ENCODE measurements around the gene ASB10.

The ASB10 gene

GRCh38 chr7:151178236-151178635 is 8.8 kb downstream of the ASB10 start:
- no peak overlapping the region for H3K9ac ChIP-seq (ENCODE audit: low read depth, low read length)
- H3K27ac ChIP-seq (ENCODE audit: low read length): no peak overlapping the region
- no peak overlapping the region for H3K4me2 ChIP-seq (ENCODE audit: insufficient read depth, low read length)
- no peak overlapping the region for H3K4me3 ChIP-seq (ENCODE audit: low read depth in 1 of 2, low read length in 2 of 2)
- H3K79me2 ChIP-seq (ENCODE audit: insufficient read depth, low read length): no peaks in the 10 kb centered on the region
- 0 out of 2 replicates have a peak, but pooled peaks cover 6% of the 10 kb centered on the region for H4K20me1 ChIP-seq (ENCODE audit: insufficient read depth, low read length)
- H2AFZ ChIP-seq (ENCODE audit: low read depth, low read length): no peak overlapping the region
- no peaks in the 10 kb centered on the region for H3K36me3 ChIP-seq (ENCODE audit: insufficient read depth, low read length)
- no peaks in the 10 kb centered on the region for H3K9me3 ChIP-seq (ENCODE audit: insufficient read depth, low read length, severe bottlenecking)
- DNase-seq (no peak), ATAC-seq (ENCODE audit: insufficient read depth, low read depth) (no peak)
- H3K4me1 ChIP-seq (ENCODE audit: insufficient read depth, low read length): no peaks in the 10 kb centered on the region
- TF ChIP-seq EZH2 (IDR thresholded peaks at IDR 0.05; ENCODE audit: borderline replicate concordance, low read depth, low read length, severe bottlenecking) (no peak), CTCF (IDR thresholded peaks at IDR 0.05; ENCODE audit: borderline replicate concordance, extremely low read depth, low read length, poor library complexity, severe bottlenecking) (no peak)
- peaks cover 16% of the 10 kb centered on the region for H3K27me3 ChIP-seq (ENCODE audit: insufficient read depth, low read length, poor library complexity)

DNA sequence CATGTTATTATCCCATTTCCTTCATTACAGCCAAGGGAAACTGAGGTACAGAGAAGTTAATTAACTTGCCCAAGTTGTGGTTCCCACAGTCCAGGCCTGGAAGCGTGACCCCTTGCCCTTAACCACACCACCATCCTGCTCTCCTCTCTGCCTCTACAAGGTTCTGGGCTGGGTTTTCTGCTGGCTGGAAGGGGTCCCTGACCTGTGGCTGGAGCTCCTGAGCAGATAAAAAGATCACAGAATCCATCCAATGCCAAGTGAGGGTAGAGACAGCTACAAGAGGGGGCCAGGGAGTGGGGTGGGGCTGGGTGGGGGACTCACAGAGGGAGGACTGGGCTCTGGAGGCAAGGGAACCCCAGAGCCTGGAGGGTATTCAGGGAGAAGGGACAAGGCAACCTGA is 9.7 kb downstream of the ASB10 start:
- Histone ChIP-seq H4K20me1 (ENCODE audit: insufficient read depth, low read length) (0 out of 2 replicates have a peak, but pooled peaks cover 6% of the 10 kb centered on the region), H2AFZ (ENCODE audit: low read depth, low read length) (no peak overlapping the region), H3K4me2 (ENCODE audit: insufficient read depth, low read length) (no peak overlapping the region), H3K9ac (ENCODE audit: low read depth, low read length) (no peak overlapping the region), H3K36me3 (ENCODE audit: insufficient read depth, low read length) (no peaks in the 10 kb centered on the region), H3K4me3 (ENCODE audit: low read depth in 1 of 2, low read length in 2 of 2) (no peak overlapping the region), H3K27me3 (ENCODE audit: insufficient read depth, low read length, poor library complexity) (peaks cover 16% of the 10 kb centered on the region), H3K9me3 (ENCODE audit: insufficient read depth, low read length, severe bottlenecking) (no peaks in the 10 kb centered on the region), H3K79me2 (ENCODE audit: insufficient read depth, low read length) (no peaks in the 10 kb centered on the region), H3K4me1 (ENCODE audit: insufficient read depth, low read length) (no peaks in the 10 kb centered on the region; the same call in 1 of the 2 replicates), H3K27ac (ENCODE audit: low read length) (no peak overlapping the region)
- no peak for ATAC-seq (ENCODE audit: insufficient read depth, low read depth)
- DNase-seq: no peak
- no peak for TF ChIP-seq CTCF (IDR thresholded peaks at IDR 0.05; ENCODE audit: borderline replicate concordance, extremely low read depth, low read length, poor library complexity, severe bottlenecking)
- TF ChIP-seq EZH2 (IDR thresholded peaks at IDR 0.05; ENCODE audit: borderline replicate concordance, low read depth, low read length, severe bottlenecking): no peak

GRCh38 chr7:151176401-151176800 is 10.6 kb downstream of the ASB10 start:
- Histone ChIP-seq H3K9ac (ENCODE audit: low read depth, low read length) (no peak overlapping the region), H3K36me3 (ENCODE audit: insufficient read depth, low read length) (no peaks in the 10 kb centered on the region), H3K4me1 (ENCODE audit: insufficient read depth, low read length) (no peaks in the 10 kb centered on the region; the same call in 1 of the 2 replicates), H3K4me3 (ENCODE audit: low read depth in 1 of 2, low read length in 2 of 2) (no peak overlapping the region), H2AFZ (ENCODE audit: low read depth, low read length) (no peak overlapping the region), H4K20me1 (ENCODE audit: insufficient read depth, low read length) (0 out of 2 replicates have a peak, but pooled peaks cover 6% of the 10 kb centered on the region), H3K27me3 (ENCODE audit: insufficient read depth, low read length, poor library complexity) (peaks cover 16% of the 10 kb centered on the region), H3K9me3 (ENCODE audit: insufficient read depth, low read length, severe bottlenecking) (no peaks in the 10 kb centered on the region), H3K27ac (ENCODE audit: low read length) (no peak overlapping the region), H3K79me2 (ENCODE audit: insufficient read depth, low read length) (no peaks in the 10 kb centered on the region), H3K4me2 (ENCODE audit: insufficient read depth, low read length) (no peak overlapping the region)
- ATAC-seq (ENCODE audit: insufficient read depth, low read depth): no peak
- TF ChIP-seq CTCF (IDR thresholded peaks at IDR 0.05; ENCODE audit: borderline replicate concordance, extremely low read depth, low read length, poor library complexity, severe bottlenecking): no peak
- no peak for TF ChIP-seq EZH2 (IDR thresholded peaks at IDR 0.05; ENCODE audit: borderline replicate concordance, low read depth, low read length, severe bottlenecking)
- DNase-seq: no peak

All from DND-41 (cell line).